ENCODE measurements around the gene DYNC1LI1.
"Not testable (repeated sequence)": the region's sequence is repeated elsewhere in the genome, so short reads cannot be mapped to it uniquely, and the experiment has no call there.

The DYNC1LI1 gene

DNA sequence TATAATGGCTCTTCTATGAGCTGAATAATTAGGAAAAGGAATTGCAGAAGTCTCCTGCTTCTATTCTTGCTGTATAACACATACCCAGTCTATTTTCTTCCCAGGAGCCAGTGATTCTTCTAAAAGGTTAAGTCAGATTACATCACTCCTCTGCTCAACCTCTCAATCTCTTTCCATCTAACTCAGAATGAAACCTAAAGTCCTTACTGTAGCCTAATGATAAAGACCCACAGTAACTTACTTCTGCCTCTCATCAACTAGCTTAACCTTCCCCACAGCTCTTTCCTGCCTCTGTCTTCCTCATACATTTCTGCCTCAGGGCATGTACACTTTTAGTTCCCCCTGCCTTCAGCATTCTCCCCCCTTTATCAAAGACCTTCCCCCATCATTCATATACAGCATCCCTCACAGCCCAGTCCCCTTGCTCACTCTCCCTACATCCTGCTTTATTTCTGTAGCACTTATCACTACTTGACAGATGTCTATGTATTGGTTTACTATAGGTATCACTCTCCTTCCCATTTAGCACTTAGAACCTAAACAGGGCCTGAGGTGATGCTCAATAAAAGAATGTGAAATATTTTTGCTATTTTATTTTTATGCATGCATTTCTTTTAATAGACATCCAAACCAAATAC is 39.5 kb downstream of the DYNC1LI1 start:
- no peak for DNase-seq (ENCODE audit: low read depth in 2 of 2)

DNA sequence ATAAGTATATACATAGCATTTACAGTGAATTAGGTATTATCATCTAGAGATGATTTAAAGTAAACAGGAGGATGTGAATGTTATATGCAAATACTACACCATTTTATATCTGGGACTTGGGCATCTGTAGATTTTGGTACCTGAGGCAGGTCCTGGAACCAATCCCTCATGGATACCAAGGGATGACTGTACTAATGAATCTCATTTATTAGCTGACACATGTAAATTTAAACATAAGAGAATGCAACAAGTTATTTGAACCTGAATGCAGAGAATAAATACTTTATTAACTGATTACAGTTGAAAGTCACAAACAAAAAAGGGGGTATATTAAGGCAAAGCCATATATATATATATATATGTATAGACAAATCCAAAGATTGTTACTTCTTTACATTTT is 44.9 kb downstream of the DYNC1LI1 start:
- DNase-seq (ENCODE audit: low read depth in 2 of 2), result no peak

DNA sequence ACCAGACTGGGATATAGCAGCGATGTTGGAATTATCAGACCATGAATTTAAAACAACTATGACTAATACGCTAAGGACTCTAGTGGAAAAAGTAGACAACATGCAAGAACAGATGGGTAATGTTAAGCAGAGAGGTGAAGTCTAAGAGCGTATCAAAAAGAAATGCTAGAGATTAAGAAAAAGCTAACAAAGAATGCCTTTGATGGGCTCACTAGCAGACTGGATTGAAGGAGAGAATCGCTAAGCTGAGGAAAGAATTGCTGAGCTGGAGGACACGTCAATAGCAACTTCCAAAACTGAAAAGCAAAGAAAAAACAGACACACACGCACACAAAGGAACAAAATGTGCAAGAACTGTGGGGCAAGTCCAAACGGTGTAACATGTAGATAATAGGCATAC is 48.0 kb downstream of the DYNC1LI1 start:
- DNase-seq (ENCODE audit: low read depth in 2 of 2), result no peak

DNA sequence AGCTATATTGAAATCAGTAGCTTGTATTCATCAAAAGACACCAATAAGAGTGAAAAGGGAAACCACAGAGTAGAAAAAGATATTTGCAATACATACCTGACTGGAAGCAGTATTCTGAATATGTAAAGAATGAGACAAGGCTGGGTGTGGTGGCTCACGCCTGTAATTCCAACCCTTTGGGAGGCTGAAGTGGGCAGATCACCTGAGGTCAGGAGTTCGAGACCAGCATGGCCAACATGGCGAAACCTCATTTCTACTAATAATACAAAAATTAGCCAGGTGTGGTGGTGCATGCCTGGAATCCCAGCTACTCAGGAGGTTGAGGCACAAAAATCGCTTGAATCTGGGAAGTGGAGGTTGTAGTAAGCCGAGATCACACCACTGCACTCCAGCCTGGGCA is 51.7 kb downstream of the DYNC1LI1 start:
- DNase-seq (ENCODE audit: low read depth in 2 of 2), result not testable (repeated sequence)

DNA sequence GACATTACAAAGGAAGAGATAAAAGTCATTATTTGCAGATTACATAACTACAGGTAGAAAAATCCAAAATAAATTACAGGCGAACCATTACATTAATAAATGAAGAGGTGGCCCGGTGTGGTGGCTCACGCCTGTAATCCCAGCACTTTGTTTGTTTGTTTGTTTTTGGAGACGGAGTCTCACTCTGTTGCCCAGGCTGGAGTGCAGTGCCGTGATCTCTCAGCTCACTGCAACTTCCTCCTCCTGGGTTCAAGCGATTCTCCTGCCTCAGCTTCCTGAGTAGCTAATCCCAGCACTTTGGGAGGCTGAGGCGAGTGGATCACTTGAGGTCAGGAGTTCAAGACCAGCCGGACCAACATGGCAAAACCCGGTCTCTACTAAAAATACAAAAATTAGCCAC is 53.9 kb downstream of the DYNC1LI1 start:
- not testable (repeated sequence) for DNase-seq (ENCODE audit: low read depth in 2 of 2)

DNA sequence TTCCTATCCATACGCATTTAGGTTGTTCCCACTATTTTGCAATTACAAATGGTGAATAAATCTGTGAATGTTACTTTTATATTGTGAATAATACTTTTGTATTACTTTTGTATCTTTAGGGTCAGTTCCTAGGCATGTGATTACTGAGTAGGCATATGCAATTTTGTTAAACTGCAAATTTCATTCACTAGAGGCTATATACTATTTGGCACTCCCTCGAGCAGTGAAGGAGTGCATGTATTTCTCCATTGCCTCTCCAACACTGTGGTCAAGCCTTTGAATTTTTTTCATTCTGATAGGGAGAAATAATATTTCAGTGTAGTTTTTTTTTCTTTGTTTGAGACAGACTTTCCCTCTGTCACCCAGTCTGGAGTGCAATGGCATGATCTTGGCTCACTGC is 59.7 kb downstream of the DYNC1LI1 start:
- no peak for DNase-seq (ENCODE audit: low read depth in 2 of 2)

DNA sequence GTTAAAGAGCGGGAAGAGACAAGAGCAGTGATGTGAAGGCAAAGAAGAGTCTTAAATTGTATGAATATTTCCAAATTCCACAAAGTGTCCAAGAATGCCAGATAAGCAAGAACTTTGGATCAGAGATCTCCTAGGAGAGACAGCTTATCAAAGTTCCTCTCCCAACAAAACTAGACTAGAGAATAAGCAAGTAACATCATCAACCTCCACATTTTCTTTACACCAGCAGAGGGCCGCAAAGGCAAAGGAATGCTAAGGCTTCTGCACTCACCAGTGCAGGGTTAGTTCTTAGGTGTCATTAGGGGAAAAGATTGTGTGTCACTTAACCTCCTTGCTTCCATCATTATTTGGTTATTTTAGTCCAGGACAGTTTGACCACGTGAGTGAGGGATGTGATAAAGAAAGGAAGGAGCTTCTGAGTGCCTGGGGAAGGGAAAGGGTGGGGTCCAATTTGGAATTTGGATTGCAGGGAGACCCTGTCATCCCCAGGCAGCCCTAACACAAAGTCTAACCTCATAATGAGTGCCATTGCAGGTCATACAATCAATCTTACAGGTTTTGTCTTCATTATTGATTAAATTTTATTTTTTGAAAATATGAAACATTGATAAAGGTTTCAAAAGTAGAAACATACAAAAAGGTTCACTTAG is 60.5 kb downstream of the DYNC1LI1 start:
- DNase-seq (ENCODE audit: low read depth in 2 of 2), result peak; percentile 21 to 30

DNA sequence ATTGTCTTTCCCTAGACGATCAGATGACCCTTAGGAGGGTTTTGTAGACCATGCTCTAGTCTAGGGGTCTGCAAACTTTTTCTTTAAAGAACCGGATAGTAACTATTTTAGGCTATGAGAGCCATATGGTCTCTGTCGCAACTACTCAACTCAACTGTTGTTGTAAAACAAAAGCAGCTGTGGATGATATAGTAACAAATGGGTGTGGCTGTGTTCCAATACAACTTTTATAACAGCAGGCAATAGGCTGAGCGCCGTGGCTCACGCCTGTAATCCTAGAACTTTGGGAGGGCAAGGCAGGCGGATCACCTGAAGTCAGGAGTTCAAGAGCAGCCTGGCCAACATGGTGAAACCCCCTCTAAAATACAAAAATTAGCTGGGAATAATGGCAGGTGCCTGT is 61.9 kb downstream of the DYNC1LI1 start:
- no peak for DNase-seq (ENCODE audit: low read depth in 2 of 2)

DNA sequence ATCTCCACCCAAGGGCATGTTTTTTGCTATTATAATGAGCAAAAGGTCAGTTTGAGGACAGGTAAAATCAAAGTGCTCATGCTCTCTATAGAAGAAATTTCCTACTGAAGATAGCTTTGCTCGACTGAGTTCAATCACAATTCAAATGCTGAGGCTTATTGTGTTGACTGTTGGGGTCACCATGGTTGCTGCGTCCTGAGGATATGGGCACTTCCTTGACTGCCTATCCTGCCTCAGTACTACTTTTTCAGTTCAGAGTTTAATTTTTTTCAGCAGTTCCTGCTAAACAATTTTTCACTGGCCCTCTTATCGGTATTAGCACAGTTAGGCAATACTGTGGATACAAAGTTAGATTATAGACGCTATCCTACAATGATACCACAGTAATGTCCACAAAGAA is 64.2 kb downstream of the DYNC1LI1 start:
- DNase-seq (ENCODE audit: low read depth in 2 of 2), result no peak

DNA sequence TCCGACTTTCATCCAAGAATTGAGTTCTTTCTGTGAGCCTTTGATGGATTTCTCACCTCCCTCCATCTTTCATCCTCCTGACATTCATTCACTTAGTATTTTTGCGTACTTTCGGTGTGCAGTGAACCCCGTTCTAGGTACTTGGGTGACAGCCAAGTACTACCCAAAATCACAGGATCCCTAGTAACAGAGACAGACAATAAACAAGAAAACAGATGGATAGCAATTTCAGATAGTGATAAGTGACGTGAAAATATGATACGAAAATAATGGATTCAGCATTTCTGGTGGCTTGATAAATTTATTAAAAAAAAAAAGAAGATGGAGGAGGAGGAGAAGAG is 67.7 kb downstream of the DYNC1LI1 start:
- DNase-seq (ENCODE audit: low read depth in 2 of 2), result no peak

DNA sequence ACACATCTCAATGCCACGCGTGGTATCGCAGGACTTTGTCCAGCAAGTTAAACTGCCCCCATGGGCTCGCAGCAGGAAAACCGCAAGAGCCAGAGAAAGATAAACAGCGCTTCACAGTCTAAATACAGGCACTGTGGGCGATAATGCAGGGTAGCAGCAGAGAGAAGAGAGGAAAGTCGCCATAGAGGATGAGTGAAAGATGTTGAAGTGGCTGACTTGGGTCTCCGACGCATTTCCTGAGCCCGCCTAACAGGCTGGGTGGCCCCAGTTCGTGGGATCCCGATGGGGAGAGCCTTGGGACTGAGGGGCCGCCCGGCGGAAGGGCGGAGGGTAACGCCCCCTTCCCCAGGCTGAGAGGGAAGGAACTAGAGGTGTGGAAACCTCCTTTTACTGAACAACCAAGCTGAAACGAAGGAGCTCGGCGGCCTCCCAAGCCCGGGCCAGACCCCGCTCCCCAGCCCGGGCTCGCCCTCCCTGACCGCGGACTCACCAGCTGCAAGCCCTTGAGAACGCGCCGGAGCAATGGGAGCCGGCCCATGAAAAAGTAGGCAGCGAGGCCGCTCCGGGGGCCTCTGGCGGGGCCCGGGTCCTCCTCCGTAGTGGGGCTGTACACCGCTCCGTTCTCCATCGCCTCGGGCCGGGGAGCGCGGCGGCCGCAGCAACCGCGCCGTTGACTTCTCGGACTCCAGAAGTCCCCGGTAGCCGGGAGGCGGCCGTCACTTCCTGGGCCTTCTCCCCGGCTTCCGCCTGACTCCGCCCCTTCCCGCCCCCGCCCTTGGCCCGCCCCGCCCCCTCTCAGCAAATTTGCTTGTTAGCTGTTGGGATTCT is 68.3 kb downstream of the DYNC1LI1 start, which contains the start of gene CMTM6:
Gene CMTM6, minus strand, starts transcription at position 735 of the 828 bp plus-strand sequence. Its CDS starts 107 bp downstream, at position 628.
- peak; percentile 44 to 50 for DNase-seq (ENCODE audit: low read depth in 2 of 2)

DNA sequence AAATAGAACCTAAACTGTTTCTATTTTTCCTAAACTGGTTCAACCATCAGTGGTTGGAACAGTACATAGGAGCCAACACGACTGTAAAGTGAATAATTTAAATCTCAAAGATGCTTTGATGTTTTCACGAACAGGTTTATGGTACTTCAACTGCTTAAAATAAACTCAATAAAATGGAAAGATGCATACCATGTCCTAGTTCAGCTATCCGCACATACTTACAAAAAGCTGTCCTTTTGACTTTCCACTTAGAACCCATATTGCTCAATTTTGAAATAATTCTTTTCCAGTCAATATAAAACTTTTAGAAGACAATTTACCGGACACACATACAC is 68.9 kb downstream of the DYNC1LI1 start:
- no peak for DNase-seq (ENCODE audit: low read depth in 2 of 2)

DNA sequence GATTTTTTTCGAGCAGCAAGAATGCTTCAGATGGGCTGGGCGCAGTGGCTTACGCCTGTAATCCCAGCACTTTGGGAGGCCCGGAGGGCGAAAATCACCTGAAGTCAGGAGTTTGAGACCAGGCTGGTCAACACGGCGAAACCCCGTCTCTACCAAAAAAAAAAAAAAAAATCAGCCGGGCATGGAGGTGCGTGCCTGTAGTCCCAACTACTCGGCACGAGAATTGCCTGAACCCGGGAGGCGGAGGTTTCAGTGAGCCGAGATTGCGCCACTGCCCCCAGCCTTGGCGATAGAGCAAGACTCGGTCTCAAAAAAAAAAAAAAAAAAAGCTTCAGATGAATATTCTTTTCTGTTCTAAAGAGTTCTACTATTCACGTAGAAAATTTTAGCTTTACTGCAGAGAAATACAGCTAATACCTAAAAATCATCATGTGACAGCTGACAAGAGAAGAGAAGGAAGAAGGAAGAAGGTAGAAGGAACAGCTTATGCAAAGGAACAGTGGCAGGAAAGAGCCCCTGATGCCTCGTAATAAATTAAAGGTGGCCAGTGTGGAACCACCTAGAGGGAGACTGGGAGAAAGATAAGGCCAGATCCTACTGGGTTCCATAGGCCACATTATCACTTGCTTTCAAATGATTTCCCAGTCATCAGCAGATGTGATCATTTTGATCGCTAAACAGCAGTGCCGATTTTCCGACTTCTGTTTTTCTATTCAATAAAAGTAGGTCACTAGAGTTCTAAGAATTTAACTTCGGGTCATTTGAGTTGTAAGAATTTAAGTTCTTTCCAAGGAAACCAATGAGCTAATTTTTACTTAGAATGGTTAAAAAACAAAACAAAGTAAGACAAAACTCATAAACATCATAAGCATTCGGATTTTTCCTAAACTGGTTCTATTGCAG is 69.5 kb downstream of the DYNC1LI1 start:
- no peak for DNase-seq (ENCODE audit: low read depth in 2 of 2)

DNA sequence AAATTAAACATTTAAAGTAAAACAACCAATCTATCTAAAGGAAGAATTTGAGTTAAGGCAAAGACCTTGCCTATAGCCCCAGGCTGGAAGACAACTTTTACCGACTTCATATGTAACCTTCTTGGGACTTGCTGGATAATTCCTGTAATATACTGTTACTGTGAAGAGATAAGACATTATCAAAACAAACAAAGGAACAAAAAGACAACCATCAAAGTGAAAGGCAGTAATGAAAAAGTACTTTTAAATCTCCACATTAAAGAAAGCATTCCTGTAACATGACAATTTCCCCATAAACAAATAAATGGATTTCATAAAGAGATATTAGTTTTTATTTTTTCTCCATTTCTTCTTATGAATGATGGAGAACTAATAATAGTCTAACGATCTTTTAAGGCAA is 70.4 kb downstream of the DYNC1LI1 start:
- DNase-seq (ENCODE audit: low read depth in 2 of 2), result no peak

DNA sequence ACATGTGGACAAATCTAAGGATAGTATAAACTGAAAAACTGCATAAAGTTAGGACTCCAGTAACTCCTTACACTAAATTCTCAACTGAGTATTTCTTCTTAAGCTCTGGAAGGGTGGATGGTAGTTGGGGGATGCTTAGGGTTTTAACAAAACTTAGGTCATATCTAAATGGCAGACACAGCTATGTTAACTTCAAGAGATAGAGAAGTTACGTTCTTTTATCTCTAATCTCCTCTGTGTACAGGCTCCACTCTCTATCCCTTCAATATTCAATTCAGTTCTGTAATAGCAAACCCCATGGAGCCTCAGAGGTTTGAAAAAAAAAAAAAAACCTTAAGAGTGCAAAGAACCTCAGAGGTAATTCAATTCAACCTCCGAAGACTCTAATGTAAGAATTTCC is 71.1 kb downstream of the DYNC1LI1 start:
- no peak for DNase-seq (ENCODE audit: low read depth in 2 of 2)

DNA sequence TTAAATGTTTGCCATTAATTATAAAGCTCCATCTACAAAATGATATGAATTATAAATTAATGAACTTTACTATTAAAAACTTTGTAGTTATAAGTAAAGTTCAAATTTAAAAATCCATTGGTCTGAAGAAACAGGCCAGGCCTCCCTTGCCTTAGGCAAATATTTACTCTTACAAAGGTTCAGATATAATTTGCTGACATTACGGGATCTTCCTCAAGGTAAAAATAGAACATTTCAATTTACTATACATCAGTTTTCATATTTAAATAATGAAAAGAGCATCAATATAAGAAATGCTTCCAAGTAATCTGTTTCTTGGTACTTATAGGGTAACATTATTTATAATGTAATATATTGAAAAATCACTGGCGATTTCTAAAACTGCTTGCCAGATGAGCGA is 71.7 kb downstream of the DYNC1LI1 start:
- DNase-seq (ENCODE audit: low read depth in 2 of 2), result no peak

DNA sequence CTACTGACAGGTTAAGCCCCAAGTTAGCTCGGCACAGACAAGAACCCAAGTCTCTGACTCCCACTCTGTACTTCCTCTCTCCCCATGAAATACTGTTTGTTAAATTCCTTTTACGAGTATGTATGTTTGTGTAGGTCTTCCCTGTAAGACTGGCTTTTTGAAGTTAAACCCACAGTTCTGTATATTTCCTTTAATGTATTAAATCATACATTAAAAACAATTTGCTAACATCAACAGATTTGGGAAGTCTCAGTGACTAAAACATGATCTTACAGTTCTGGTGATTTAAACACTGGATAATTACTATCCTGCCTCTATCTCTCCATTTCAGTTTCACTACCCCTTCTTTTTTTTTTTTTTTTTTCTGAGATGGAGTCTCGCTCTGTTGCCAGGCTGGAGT is 72.4 kb downstream of the DYNC1LI1 start:
- DNase-seq (ENCODE audit: low read depth in 2 of 2), result no peak

DNA sequence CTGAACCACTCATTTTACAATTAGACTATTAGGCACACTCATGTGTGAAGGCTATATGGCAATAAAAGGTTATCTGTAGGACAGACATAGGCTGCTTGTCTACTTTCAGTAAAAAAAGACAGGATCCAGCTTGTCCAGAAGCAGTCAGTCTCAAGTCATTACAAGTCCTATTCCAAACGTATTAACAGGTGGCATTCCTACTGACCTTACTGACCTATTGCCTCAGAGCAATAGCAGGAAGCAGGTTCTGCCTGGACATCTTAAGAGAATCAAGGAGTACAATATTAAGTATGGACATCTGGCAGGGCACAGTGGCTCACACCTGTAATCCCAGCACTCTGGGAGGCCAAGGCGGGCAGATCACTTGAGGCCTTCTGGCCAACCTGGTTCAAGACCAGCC is 75.0 kb downstream of the DYNC1LI1 start:
- no peak for DNase-seq (ENCODE audit: low read depth in 2 of 2)

DNA sequence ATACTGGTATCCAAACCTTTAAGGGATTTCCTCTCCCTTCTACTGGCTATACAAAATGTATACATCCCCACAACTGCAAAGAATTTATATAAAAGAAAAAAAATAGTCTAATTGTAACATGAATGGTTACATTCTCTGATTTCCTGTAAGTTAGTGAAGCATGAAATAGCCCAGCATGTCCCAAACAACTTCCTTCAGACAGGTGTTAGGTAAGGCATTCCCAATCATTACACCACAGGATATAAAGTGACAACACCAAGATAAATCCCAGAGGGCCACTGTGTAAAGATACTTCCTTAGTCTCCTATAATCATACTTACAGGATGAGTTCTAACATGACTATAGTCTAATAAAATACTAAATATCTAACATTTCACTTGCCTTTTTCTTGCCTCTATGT is 75.6 kb downstream of the DYNC1LI1 start:
- DNase-seq (ENCODE audit: low read depth in 2 of 2), result no peak

DNA sequence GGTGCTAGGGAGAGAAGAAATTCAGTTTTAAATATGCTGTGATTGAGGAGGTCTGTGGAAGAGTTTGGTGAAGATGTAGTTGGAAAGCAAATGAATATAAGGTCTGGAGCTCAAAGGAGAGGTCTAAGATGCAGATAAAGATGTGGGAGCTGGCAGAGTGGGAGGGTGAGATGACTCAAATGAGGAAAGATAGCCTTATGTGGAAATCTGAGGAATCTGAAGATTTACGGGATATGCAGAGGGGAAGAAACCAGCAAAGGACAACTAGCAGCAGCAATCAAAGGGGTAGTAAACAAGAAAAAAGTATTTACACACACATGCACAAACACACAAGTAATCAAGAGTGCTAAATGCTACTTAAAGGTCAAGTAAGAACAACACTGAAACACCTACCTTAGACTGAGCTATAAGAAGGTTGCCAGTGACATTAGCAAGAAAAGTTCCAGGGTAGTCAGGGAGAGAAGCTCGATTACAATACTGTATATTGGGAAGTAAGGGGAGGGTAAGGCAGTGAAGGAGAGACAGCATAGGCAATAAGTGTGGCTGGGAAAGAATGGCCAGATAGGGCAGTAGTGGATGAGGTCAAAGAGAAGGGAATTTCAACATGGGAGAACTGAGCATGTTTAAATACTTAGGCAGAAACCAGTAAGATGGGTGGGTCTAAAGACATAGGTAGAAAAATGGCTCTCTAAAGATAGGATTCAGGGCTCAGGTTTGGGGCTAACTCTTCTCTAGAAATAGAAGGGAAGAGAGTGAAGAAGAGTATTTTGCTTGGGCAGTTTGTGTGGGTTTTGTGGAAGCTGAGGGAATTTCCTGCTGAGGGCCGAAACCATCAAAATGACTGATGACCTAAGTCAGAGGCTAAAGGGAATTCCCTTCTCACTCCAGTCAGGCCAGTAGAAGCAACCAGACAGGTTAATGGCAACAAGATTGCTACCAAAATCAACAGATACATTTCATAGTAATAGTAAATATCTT is 76.9 kb downstream of the DYNC1LI1 start:
- DNase-seq (ENCODE audit: low read depth in 2 of 2), result no peak

Measured in stimulated activated CD8-positive, alpha-beta memory T cell treated with anti-CD3 and anti-CD28 coated beads, Interleukin-7, amount 100 ng/mL, for 1 hour (primary cell).